Stimulated activated CD8-positive, alpha-beta memory T cell treated with anti-CD3 and anti-CD28 coated beads, Interleukin-2, amount 100 ng/mL, for 48 hours (primary cell): ENCODE data around the gene EDEM2.
"Not testable (repeated sequence)": the region's sequence is repeated elsewhere in the genome, so short reads cannot be mapped to it uniquely, and the experiment has no call there.

ENCODE experiments used
- DNase-seq, 2 donors: peaks; one replicate each; pipeline ENCODE4 v3.0.0-alpha.2; 2020; ENCODE audit warnings: low read depth in 2 of 2

EDEM2 gene

GRCh38 chr20:35171438-35171752 lies 24.3 kb upstream of the EDEM2 start:
- DNase-seq, result no peak

DNA sequence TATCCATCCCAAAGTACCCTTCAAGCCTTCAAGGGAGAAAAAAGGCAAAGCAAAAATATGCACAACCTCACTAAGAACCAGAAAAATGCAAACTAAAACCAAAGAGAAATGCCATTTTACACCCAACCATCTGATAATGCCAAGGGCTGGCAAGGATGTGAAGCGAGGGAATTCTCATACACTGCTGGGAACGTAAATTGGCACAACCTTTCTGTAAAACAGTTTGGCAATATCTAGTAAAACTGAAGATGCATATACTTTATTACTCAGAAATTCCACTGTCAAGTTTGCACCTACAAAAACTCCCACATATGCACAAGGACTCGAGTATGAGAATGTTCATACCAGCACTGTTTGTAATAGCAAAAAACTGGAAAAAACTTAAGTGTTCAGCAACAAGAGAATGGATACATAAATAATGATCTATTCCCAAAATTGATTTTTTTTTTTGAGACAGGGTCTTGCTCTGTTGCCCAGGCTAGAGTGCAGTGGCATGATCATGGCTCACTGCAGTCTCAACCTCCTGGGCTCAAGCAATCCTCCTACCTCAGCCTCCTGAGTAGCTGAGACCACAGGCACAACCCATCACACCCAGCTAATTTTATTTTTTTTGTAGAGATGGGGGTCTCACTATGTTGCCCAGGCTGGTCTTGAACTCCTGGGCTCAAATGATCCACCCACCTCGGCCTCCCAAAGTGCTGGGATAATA lies 21.7 kb upstream of the EDEM2 start:
- not testable (repeated sequence) for DNase-seq

DNA sequence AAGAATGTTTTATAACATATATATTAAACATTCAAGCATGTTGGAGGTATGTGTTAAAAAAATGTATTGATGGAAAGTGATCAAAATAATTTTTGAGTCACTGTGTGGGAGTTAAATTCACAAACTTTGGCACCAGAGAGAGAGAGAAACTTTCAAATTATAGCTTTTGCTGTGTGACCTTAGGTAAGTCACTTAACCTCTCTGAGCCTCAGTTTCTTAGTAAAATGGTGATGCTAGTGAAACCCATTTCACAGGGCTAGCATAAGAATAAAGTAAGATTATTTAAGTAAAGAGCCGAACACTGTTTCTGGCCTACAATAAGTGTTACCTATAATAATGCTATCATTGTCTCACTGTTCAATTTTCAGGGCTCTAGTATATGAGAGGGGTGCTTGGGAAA lies 20.7 kb upstream of the EDEM2 start:
- DNase-seq, result no peak

GRCh38 chr20:35166242-35166830 lies 19.2 kb upstream of the EDEM2 start:
- no peak for DNase-seq

GRCh38 chr20:35165221-35166185 lies 18.4 kb upstream of the EDEM2 start:
- no peak for DNase-seq

DNA sequence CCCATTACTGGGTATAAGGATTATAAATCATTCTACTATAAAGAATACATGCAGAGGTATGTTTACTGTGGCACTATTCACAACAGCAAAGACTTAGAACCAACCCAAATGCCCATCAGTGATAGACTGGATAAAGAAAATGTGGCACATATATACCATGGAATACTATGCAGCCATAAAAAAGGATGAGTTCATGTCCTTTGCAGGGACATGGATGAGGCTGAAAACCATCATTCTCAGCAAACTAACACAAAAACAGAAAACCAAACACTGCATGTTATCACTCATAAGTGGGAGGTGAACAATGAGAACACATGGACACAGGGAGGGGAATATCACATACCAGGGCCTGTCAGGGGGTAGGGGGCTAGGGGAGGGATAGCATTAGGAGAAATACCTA lies 17.4 kb upstream of the EDEM2 start:
- not testable (repeated sequence) for DNase-seq

GRCh38 chr20:35160341-35160740 lies 13.2 kb upstream of the EDEM2 start:
- DNase-seq, result not testable (repeated sequence)

DNA sequence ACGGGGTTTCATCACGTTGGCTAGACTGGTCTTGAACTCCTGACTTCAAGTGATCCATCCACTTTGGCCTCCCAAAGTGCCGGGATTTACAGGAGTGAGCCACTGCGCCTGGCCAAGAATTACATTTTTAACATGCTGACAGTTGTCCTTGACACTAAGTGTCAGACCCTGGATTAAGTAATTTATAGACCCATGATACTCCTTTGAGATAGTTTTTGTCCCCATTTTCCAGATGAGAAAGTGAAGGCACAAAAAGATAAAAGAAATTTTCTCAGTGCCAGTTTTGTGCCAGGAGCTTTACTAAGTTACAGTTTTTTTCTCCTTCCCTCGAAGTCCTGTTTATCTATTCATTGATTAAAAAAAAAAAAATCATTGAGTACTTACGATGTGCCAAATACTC lies 9.8 kb upstream of the EDEM2 start:
- DNase-seq, result no peak

- no peak for DNase-seq
These were observed 8.8 kb upstream of the EDEM2 start for GRCh38 chr20:35155936-35156335.

GRCh38 chr20:35151736-35152135 lies 4.6 kb upstream of the EDEM2 start:
- DNase-seq, result no peak

GRCh38 chr20:35150846-35151579 lies 3.9 kb upstream of the EDEM2 start:
- no peak for DNase-seq

DNA sequence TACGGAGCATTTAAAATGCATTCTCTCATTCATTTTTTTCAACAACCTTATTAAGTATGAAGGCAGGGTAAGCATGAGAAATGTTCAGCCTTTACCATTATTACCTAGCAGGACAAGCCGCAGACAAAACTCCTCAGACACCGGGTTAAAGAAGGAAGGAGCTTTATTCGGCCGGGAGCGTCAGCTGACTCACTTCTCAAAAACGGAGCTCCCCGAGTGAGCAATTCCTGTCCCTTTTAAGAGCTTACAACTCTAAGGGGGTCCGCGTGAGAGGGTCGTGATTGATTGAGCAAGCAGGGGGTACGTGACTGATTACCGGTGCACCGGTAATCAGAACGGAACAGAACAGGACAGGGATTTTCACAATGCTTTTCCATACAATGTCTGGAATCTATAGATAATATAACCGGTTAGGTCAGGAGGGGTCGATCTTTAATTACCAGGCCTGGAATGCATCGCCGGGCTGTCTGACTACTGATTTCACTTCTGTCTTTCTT lies 487 bp upstream of the EDEM2 start:
- not testable (repeated sequence) for DNase-seq

DNA sequence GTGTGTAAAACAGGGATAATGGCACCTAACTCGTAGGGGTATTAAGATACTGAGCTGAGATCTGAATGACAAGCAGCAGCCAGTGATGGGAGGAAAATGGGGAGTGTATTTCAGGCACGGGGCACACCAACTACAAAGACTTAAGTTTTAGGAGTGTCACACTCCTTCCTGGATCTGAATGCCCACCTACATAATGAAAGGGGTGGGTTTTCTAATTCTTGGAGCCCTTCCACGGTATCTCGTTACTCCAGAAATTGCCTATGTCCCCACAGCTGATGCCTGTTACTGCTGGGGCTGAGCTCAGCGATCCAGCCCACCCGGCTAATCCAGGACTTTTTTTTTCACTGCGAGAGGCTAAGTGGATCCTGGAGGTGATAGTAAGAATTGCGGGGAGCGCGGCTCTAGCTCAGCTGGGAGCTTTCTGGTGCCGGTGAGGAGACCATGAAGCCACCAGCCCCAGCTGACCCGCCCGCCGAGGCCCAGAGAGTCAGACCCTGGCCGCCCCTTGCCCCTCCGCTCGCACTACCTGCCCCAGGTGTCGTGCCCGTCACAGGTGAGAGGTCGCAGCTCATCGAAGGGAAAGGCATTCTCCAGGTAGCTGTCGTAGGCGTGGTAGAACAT lies 727 bp downstream of the EDEM2 start:
- DNase-seq, result no peak

- DNase-seq, result no peak
These were observed 2.0 kb downstream of the EDEM2 start for GRCh38 chr20:35145141-35145564.

- DNase-seq, result no peak
These were observed 2.4 kb downstream of the EDEM2 start for GRCh38 chr20:35144694-35145093.

DNA sequence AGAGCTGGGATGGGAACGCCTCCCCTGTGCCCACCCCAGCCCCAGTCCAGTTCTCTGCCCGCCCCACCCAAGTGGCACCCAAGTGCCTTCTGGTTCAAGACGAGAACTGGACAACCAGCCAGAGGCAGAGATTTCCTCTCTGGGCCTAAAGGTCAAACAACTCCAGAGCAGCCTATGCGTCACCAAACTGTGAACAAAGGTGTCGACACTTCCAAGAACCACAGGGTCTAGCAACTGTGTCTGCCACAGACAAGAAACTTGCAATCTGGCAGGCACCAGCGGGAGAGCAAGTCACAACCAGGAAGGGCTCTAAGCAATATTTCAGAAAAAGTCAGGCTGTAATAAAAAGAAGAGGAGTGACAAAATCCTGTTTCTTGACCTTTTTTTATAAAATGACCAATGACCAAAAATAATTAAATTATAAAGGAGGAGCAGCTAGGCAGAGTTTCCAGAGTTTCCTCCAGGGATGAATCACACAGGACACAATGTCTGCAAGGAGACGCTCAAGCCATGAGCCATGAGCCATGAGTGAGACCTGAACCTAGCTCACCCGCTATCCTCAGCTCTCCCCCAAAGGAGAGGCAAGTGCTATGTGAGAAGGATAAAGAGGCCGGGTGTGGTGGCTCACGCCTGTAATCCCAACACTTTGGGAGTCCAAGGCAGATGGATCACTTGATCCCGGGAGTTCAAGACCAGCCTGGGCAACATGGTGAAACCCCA lies 11.1 kb downstream of the EDEM2 start:
- DNase-seq, result no peak

DNA sequence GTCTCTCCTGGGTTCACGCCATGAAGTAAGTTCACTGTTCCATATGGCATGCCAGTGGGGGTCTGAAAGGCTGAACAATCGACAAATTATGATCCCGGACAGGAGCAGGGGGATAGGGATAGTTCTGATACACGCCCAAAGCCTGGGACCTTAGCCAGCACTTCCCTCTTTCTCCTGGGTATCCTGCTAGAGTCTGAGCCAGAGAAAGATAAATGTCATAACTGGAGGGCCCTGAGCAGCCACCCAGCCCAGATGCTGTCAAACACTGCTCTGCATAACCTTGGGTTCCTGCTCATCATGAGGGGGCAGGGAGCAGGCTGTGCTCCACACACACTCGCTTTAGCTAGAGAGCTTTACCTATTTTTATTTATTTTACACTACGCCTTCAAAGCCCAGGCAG lies 12.3 kb downstream of the EDEM2 start:
- DNase-seq, result no peak

- DNase-seq, result no peak
These were observed 12.7 kb downstream of the EDEM2 start for GRCh38 chr20:35134472-35134871.

DNA sequence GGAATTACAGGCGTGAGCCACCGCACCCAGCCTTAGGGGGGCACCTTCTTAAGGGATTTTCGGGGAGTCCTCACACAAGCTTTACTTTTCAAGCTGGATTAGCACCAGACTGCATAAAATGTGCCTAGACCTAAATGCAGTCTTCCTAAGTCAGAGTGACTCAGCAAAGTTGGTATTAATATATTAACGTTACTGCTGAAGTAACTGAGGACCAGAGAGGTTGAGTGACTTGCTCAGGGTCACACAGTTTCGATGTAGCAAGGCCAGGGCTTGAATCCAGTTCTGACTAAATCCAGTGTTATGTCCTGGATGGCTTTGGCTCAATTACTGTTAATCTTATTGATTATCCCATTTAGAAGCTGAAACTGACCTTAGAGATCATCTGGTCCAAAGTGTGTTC lies 13.4 kb downstream of the EDEM2 start:
- no peak for DNase-seq

DNA sequence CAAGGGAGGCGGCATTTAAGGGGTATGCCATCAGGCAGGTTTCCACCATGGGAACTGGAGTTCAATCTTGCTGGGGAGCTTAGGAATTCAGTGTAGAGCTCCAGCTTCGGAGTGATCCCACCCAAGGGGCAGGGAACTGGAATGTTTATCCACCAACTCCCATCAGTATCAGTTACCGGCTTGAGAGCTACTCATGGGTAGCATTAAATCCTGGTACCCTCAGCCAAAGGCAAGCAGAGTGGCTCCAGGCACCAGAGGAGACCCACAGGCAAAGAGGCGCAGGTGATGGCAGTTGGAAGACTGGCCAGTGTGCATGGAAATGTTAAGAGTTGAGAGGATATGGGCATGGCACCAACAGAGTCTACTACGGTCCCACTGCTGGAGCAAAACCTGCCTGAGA lies 14.1 kb downstream of the EDEM2 start:
- DNase-seq, result no peak

GRCh38 chr20:35131934-35132333 lies 15.2 kb downstream of the EDEM2 start:
- no peak for DNase-seq
